ENCODE results near the gene MEGF6.

MEGF6 gene

GRCh38 chr1:3485016-3485415, 126.3 kb downstream of the MEGF6 start:
- DNase-seq (ENCODE audit: low read depth): no peak

GRCh38 chr1:3483801-3484444, 127.4 kb downstream of the MEGF6 start:
- DNase-seq (ENCODE audit: low read depth): no peak

GRCh38 chr1:3483380-3483779, 127.9 kb downstream of the MEGF6 start:
- no peak for DNase-seq (ENCODE audit: low read depth)

GRCh38 chr1:3482378-3482849, 128.9 kb downstream of the MEGF6 start:
- DNase-seq (ENCODE audit: low read depth): no peak

GRCh38 chr1:3481836-3482375, 129.4 kb downstream of the MEGF6 start:
- no peak for DNase-seq (ENCODE audit: low read depth)

GRCh38 chr1:3481046-3481445, 130.3 kb downstream of the MEGF6 start:
- no peak for DNase-seq (ENCODE audit: low read depth)

DNA sequence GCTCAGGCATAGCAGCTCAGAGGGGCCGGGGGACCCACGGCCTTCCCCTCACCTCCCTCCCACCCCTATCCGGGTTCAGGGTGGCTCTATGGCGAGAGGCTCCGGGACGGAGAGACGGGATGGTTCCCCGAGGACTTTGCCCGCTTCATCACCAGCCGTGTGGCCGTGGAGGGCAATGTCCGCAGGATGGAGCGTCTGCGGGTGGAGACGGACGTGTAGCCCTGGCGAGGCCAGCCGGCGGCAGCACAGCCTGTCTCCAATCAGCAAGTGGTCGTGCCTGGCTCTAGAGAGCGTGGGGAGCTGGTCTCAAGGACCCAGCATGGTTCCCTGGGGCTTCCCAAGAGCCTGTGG, 131.0 kb downstream of the MEGF6 start:
- DNase-seq (ENCODE audit: low read depth): no peak

- DNase-seq (ENCODE audit: low read depth): no peak
Measured at GRCh38 chr1:3479511-3480368, 131.6 kb downstream of the MEGF6 start.

DNA sequence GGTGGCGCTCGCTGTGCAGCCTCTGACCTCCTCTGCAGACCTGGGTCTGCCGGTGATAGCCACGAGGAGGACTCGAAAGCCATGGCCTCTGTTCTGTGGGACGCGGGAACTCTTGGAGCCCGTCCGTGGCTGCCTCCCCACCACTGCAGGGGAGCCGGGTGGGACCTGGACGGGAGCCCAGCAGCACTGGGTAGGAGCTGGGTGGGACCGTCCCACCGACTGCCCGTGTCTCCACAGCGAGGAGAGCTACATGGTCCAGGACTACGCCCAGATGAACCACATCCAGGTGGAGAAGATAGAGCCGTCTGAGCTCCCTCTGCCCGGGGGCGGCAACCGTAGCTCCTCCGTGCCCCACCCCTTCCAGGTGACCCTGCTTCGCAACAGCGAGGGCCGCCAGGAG, 133.1 kb downstream of the MEGF6 start:
- no peak for DNase-seq (ENCODE audit: low read depth)

DNA sequence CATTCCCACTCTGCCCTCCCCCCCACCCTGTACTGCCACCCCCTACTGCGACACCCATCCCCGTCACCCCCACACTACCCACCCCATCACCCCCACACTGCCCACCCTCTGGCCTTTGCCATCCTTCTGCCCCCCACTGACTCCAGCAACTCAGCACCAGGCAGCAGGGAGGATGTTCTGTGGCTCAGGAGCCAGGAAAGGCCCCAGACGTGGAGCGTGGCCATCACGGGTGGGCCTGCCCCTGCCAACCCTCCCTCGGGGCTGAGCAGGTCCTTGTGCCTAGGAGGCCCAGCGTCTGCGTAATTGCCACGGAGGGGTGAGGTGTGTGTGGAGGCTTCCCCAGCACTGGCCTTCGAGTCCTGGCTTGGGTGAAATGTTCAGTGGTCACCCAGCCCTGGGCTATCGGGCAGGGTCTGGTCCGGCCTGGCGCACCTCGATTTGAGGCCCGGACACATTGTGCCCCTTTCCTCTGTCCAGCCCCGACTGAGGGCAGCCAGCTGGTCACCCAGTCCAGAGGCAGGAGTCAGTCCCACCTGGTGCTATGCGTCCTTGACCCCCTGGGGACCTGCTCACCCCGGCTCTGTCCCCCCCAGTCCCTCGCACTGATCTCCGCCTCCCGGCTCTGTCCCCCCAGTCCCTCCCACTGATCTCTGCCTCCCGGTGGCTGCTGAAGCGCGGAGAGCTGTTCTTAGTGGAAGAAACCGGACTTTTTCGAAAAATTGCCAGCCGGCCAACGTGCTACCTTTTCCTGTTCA, 133.9 kb downstream of the MEGF6 start:
- no peak for DNase-seq (ENCODE audit: low read depth)

DNA sequence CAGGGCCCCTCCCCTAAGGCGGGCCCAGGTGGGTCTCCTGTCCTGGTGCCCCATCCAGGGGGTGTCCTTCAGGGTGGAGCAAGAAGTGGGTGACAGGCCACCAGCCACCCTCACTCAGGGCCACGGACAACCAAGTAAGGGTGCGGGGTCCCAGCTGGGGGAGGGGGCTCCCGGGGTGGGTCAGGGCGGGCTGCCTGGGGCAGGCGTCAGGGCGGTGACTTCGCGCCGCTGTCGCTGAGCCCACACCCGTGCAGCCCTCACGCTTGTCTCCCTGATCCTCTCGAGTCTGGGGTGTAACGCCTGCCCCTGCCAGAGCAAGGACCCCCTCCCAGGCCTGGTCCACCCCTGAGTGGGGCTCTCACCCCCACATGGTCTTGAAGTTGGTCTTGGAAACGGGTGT, 134.6 kb downstream of the MEGF6 start:
- no peak for DNase-seq (ENCODE audit: low read depth)

GRCh38 chr1:3475839-3476573, 135.3 kb downstream of the MEGF6 start:
- no peak for DNase-seq (ENCODE audit: low read depth)

- no peak for DNase-seq (ENCODE audit: low read depth)
Measured at GRCh38 chr1:3474421-3474820, 136.9 kb downstream of the MEGF6 start.

GRCh38 chr1:3474016-3474415, 137.3 kb downstream of the MEGF6 start:
- DNase-seq (ENCODE audit: low read depth): no peak

DNA sequence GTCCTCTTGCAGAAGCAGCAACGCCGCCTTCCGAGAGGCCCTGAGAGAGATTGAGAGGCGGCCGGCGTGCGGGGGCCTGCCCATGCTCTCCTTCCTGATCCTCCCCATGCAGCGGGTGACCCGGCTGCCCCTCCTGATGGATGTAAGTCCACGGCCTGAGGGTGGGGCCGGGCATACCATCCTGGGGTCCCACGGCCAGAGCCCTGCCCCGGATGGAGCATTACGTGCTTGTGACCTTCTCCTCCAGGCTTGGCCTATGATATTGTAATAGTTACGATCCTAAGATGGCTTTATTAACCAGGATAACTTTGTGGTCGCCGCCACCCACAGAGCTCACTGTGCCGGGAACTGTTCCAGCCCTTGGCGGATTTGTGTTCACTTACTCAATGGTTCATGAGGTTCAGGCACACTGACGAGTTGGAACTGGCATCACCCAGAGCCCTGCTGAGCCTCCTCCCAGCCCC, 137.9 kb downstream of the MEGF6 start:
- peak; percentile 86 for DNase-seq (ENCODE audit: low read depth)

DNA sequence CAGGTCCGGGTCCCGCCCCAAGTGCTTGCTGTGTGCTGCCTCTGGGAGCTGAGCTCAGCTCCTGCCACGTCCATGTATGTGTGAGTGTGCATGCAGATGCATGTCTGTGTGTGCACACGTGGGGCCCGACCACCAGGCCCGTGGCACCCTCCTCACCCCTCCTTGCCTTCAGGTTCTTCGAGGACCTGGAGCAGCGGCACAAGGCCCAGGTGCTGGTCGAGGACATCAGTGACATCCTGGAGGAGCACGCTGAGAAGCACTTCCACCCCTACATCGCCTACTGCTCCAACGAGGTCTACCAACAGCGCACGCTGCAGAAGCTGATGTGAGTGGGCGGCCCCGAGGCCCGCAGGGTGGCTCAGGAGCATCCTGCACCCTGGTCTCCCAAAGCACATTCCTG, 138.4 kb downstream of the MEGF6 start:
- DNase-seq (ENCODE audit: low read depth): no peak

- DNase-seq (ENCODE audit: low read depth): no peak
Measured at GRCh38 chr1:3472088-3472850, 139.0 kb downstream of the MEGF6 start.

DNA sequence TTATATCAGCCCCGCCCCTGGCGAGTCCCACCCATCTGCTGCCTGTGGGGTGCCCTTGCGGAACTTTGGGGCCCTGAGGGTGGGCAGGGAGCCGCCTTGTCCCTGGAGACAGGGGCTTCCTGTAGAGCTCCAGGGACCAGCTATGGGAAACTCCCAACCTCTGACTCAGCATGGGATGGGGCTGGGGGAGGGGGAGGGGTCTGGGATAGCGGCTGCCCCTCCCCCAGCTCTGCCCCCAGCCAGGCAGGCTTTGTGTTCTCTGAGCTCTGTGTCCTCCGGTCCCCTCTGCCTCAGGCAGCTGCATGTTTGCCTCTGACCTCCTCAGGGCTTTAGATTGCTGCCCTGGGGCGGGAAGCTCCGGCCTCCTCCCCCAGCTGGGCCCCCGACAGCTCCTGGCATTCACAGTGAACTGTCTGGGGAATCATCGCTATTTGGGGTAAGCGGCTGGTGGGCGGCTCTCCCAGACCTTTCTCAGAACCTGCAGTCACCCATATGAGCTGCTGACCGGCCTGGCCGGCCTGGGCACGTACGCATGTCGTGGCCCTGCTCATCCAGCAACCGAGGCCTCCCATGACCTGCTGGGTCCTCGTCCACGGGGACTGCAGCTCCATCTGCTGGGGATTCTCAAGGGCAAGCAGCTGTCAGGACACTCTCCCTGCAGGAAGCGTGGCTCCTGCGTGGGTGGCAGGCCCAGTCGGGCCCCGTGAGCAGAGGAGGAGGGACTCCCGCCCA, 139.8 kb downstream of the MEGF6 start:
- peak; percentile 17 for DNase-seq (ENCODE audit: low read depth)

- DNase-seq (ENCODE audit: low read depth): no peak
Measured at GRCh38 chr1:3470650-3471355, 140.5 kb downstream of the MEGF6 start.

Measured in fibroblast of gingiva (primary cell).